ENCODE measurements around the gene ASCL4.

ASCL4 gene

DNA sequence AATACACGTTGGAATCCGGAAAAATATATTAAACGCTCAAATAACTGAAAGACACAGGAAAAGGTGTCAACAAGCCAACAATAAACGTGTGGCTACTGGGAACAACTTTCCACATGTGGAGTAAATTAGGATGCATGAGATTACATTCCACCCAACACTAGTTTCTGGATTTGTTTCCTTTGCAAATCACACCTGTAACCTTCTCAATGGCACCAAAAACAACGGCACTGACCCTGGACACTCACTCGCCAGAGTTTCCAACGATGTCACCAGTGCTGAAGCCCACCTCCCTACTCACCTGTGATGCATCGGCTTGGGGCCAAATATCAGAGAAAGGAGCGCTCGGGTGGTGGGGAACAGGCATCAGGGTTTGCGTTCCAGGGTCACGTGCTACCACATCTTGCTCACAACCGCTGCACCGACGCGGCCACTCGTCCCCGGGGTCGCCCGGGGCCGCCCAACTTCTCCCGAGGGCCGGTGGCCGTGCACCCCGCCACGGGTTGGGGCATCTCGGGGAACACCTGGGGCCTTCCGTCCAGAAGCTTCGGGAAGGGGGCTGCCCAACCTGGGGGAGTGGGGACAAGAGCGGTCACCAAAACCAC, 14.2 kb upstream of the ASCL4 start:
- H3K4me3 ChIP-seq (ENCODE audit: low read length), result peak overlapping the region; percentile 99
- H3K9me3 ChIP-seq (replicated peaks; ENCODE audit: low read length), result no peaks in the 10 kb centered on the region
- H3K27me3 ChIP-seq (ENCODE audit: control insufficient read depth, insufficient read depth, low read length), result peaks cover under 1% of the 10 kb centered on the region
- peak overlapping the region; percentile 100 for H3K4me2 ChIP-seq (ENCODE audit: low read length)
- peaks cover 34% of the 10 kb centered on the region for H3K36me3 ChIP-seq (ENCODE audit: insufficient read depth, low read length)
- peak overlapping the region; percentile 98 for H3K9ac ChIP-seq (ENCODE audit: low read depth, low read length)
- H3K4me1 ChIP-seq (ENCODE audit: control insufficient read depth, insufficient read depth, low read length), result peaks cover 14% of the 10 kb centered on the region

DNA sequence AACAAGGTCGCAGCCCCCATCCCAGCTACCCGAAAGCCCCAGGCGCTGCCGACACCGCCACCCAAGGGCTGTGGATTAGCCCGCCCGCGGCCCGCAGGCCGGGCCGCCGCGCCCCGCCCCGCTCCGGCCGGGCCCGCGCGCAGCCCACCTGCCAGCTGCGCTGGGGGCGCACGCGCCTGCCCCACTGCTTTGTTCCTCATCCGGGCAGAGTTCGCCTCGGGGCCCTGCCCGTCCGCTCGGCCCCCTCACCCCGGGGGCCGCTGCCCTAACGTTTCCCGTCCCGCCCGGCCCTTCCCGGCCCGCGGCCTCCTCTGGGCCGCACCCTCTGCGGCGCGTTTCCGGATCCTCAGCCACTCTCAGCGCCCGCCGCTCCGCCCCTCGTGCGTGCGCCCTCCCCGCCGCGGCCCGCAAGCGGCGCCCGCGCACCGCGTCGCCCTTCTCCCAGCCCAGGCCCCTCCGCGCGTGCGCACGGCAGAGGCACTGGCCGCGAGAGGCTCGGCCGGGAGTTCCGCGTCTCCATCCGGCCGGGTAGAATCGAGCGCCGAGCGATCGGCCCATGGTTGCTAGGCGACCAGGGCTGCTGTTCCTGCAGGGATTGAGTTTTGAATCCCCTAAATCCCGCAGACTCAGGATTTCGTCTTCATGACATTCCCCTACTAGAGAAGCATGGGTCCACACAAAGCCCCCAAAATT, 13.5 kb upstream of the ASCL4 start, which contains the start of gene PRDM4:
Gene PRDM4 (minus strand): TSS at position 329 of the 693 bp plus-strand sequence. CDS start 622 bp downstream, outside the sequence.
- Histone ChIP-seq H3K27me3 (ENCODE audit: control insufficient read depth, insufficient read depth, low read length) (peaks cover 6% of the 10 kb centered on the region), H3K9me3 (replicated peaks; ENCODE audit: low read length) (no peaks in the 10 kb centered on the region), H3K4me3 (ENCODE audit: low read length) (peak within 1 kb of the TSS; percentile 99), H3K4me1 (ENCODE audit: control insufficient read depth, insufficient read depth, low read length) (peaks cover 14% of the 10 kb centered on the region), H3K9ac (ENCODE audit: low read depth, low read length) (peak within 1 kb of the TSS; percentile 98), H3K4me2 (ENCODE audit: low read length) (peak within 1 kb of the TSS; percentile 100), H3K36me3 (ENCODE audit: insufficient read depth, low read length) (peaks cover 29% of the 10 kb centered on the region)

DNA sequence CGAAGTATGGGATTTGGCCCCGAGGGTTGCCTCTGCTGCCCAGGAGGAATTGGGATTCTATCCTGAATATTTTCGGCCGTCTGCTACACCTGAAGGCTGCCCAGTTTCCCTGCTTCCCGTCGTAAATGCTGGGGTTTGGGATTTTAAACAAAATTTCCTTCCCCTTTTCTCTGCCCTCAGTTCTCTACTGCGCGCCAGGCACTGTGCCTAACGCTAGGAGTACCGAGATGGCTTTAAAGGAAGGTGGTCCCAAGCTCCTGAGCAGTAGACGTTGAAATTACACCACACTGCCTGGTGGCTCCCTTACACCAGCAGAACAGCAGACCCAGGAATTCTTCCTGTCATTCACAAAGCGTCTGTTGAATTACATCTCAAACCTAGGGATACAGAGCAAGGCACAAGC, 13.0 kb upstream of the ASCL4 start:
- Histone ChIP-seq H3K27me3 (ENCODE audit: control insufficient read depth, insufficient read depth, low read length) (peaks cover 10% of the 10 kb centered on the region), H3K36me3 (ENCODE audit: insufficient read depth, low read length) (peaks cover 23% of the 10 kb centered on the region), H3K9me3 (replicated peaks; ENCODE audit: low read length) (no peaks in the 10 kb centered on the region), H3K4me2 (ENCODE audit: low read length) (peak overlapping the region; percentile 97), H3K9ac (ENCODE audit: low read depth, low read length) (peak overlapping the region; percentile 75), H3K4me3 (ENCODE audit: low read length) (peak overlapping the region; percentile 99), H3K4me1 (ENCODE audit: control insufficient read depth, insufficient read depth, low read length) (peaks cover 14% of the 10 kb centered on the region)

DNA sequence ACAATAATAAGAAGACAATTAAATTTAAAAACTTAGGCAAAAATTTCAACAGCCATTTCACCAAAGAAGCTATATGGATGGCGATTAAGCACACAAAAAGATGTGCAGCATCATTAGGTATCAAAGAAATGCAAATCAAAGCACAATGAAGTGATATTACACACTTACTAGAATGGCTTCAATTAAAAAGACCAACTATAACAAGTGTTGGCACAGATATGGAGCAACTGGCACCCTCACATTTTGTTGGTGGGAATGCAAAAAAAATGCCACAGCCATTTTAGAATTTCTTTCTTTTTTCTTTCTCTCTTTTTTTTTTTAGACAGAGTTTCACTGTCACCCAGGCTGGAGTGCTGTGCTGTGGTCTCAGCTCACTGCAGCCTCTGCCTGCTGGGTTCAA, 11.6 kb upstream of the ASCL4 start:
- Histone ChIP-seq H3K4me3 (ENCODE audit: low read length) (no peak overlapping the region), H3K9me3 (replicated peaks; ENCODE audit: low read length) (no peaks in the 10 kb centered on the region), H3K27me3 (ENCODE audit: control insufficient read depth, insufficient read depth, low read length) (peaks cover 18% of the 10 kb centered on the region), H3K4me1 (ENCODE audit: control insufficient read depth, insufficient read depth, low read length) (peaks cover 14% of the 10 kb centered on the region), H3K4me2 (ENCODE audit: low read length) (no peak overlapping the region), H3K9ac (ENCODE audit: low read depth, low read length) (no peak overlapping the region), H3K36me3 (ENCODE audit: insufficient read depth, low read length) (peaks cover 11% of the 10 kb centered on the region)

GRCh38 chr12:107764626-107765025, 9.9 kb upstream of the ASCL4 start:
- H3K9me3 ChIP-seq (replicated peaks; ENCODE audit: low read length), result no peaks in the 10 kb centered on the region
- H3K4me3 ChIP-seq (ENCODE audit: low read length), result no peak overlapping the region
- H3K4me1 ChIP-seq (ENCODE audit: control insufficient read depth, insufficient read depth, low read length), result peaks cover 6% of the 10 kb centered on the region
- H3K36me3 ChIP-seq (ENCODE audit: insufficient read depth, low read length), result no peaks in the 10 kb centered on the region
- H3K4me2 ChIP-seq (ENCODE audit: low read length), result no peak overlapping the region
- no peak overlapping the region for H3K9ac ChIP-seq (ENCODE audit: low read depth, low read length)
- peaks cover 18% of the 10 kb centered on the region for H3K27me3 ChIP-seq (ENCODE audit: control insufficient read depth, insufficient read depth, low read length)

- H3K9me3 ChIP-seq (replicated peaks; ENCODE audit: low read length), result no peaks in the 10 kb centered on the region
- H3K4me3 ChIP-seq (ENCODE audit: low read length), result no peak overlapping the region
- H3K27me3 ChIP-seq (ENCODE audit: control insufficient read depth, insufficient read depth, low read length), result peaks cover 18% of the 10 kb centered on the region
- H3K9ac ChIP-seq (ENCODE audit: low read depth, low read length), result no peak overlapping the region
- no peak overlapping the region for H3K4me2 ChIP-seq (ENCODE audit: low read length)
- H3K36me3 ChIP-seq (ENCODE audit: insufficient read depth, low read length), result no peaks in the 10 kb centered on the region
- H3K4me1 ChIP-seq (ENCODE audit: control insufficient read depth, insufficient read depth, low read length), result peaks cover 6% of the 10 kb centered on the region
Observed at GRCh38 chr12:107765316-107765715, 9.2 kb upstream of the ASCL4 start.

- Histone ChIP-seq H3K4me3 (ENCODE audit: low read length) (no peak overlapping the region), H3K27me3 (ENCODE audit: control insufficient read depth, insufficient read depth, low read length) (peaks cover 18% of the 10 kb centered on the region), H3K36me3 (ENCODE audit: insufficient read depth, low read length) (no peaks in the 10 kb centered on the region), H3K4me1 (ENCODE audit: control insufficient read depth, insufficient read depth, low read length) (no peaks in the 10 kb centered on the region), H3K4me2 (ENCODE audit: low read length) (no peak overlapping the region), H3K9ac (ENCODE audit: low read depth, low read length) (no peak overlapping the region), H3K9me3 (replicated peaks; ENCODE audit: low read length) (no peaks in the 10 kb centered on the region)
Observed at GRCh38 chr12:107767466-107767865, 7.0 kb upstream of the ASCL4 start.

GRCh38 chr12:107775093-107775721, 703 bp downstream of the ASCL4 start:
- no peak overlapping the region for H3K4me2 ChIP-seq (ENCODE audit: low read length)
- no peaks in the 10 kb centered on the region for H3K36me3 ChIP-seq (ENCODE audit: insufficient read depth, low read length)
- H3K9me3 ChIP-seq (replicated peaks; ENCODE audit: low read length), result no peaks in the 10 kb centered on the region
- no peak overlapping the region for H3K9ac ChIP-seq (ENCODE audit: low read depth, low read length)
- H3K4me1 ChIP-seq (ENCODE audit: control insufficient read depth, insufficient read depth, low read length), result no peaks in the 10 kb centered on the region
- peaks cover 51% of the 10 kb centered on the region for H3K27me3 ChIP-seq (ENCODE audit: control insufficient read depth, insufficient read depth, low read length)
- no peak overlapping the region for H3K4me3 ChIP-seq (ENCODE audit: low read length)

- Histone ChIP-seq H3K4me2 (ENCODE audit: low read length) (no peak overlapping the region), H3K4me1 (ENCODE audit: control insufficient read depth, insufficient read depth, low read length) (no peaks in the 10 kb centered on the region), H3K9ac (ENCODE audit: low read depth, low read length) (no peak overlapping the region), H3K9me3 (replicated peaks; ENCODE audit: low read length) (no peaks in the 10 kb centered on the region), H3K27me3 (ENCODE audit: control insufficient read depth, insufficient read depth, low read length) (peaks cover 56% of the 10 kb centered on the region), H3K4me3 (ENCODE audit: low read length) (no peak overlapping the region), H3K36me3 (ENCODE audit: insufficient read depth, low read length) (no peaks in the 10 kb centered on the region)
Observed at GRCh38 chr12:107776171-107776570, 1.7 kb downstream of the ASCL4 start.

GRCh38 chr12:107778383-107779025, 4.0 kb downstream of the ASCL4 start:
- Histone ChIP-seq H3K4me1 (ENCODE audit: control insufficient read depth, insufficient read depth, low read length) (no peaks in the 10 kb centered on the region), H3K4me2 (ENCODE audit: low read length) (no peak overlapping the region), H3K9ac (ENCODE audit: low read depth, low read length) (no peak overlapping the region), H3K4me3 (ENCODE audit: low read length) (no peak overlapping the region), H3K9me3 (replicated peaks; ENCODE audit: low read length) (no peaks in the 10 kb centered on the region), H3K27me3 (ENCODE audit: control insufficient read depth, insufficient read depth, low read length) (peaks cover 52% of the 10 kb centered on the region), H3K36me3 (ENCODE audit: insufficient read depth, low read length) (no peaks in the 10 kb centered on the region)

GRCh38 chr12:107779077-107779831, 4.8 kb downstream of the ASCL4 start:
- Histone ChIP-seq H3K4me3 (ENCODE audit: low read length) (no peak overlapping the region), H3K4me2 (ENCODE audit: low read length) (no peak overlapping the region), H3K36me3 (ENCODE audit: insufficient read depth, low read length) (no peaks in the 10 kb centered on the region), H3K27me3 (ENCODE audit: control insufficient read depth, insufficient read depth, low read length) (peaks cover 48% of the 10 kb centered on the region), H3K9ac (ENCODE audit: low read depth, low read length) (no peak overlapping the region), H3K9me3 (replicated peaks; ENCODE audit: low read length) (no peaks in the 10 kb centered on the region), H3K4me1 (ENCODE audit: control insufficient read depth, insufficient read depth, low read length) (no peaks in the 10 kb centered on the region)

Measured in skeletal muscle satellite cell (primary cell).